ENCODE results near the gene UMODL1.

DNA sequence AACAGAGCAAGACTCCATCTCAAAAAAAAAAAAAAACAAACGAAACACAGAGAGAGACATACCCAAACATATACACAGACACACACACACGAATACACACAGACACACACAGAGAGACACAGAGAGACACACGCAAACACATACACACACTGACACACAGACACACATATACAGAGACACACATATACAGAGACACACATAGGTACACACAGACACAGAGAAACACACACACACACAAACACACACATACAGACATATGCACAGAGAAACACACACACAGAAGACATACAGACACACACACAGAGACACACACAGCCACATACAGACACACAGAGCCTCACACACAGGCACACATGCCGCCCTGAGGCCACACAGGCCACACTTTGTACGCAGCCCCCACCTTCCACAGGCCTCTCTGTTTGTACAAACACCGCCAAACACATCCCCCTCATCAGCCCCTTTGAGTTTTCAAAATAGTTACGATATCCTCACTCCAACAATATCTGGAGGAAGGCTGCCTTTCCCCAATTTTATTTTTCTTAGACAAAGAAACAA lies 90.4 kb downstream of the UMODL1 start:
- TF ChIP-seq POLR2A (IDR thresholded peaks at IDR 0.05) = no peak
- TF ChIP-seq, protein P1, sequence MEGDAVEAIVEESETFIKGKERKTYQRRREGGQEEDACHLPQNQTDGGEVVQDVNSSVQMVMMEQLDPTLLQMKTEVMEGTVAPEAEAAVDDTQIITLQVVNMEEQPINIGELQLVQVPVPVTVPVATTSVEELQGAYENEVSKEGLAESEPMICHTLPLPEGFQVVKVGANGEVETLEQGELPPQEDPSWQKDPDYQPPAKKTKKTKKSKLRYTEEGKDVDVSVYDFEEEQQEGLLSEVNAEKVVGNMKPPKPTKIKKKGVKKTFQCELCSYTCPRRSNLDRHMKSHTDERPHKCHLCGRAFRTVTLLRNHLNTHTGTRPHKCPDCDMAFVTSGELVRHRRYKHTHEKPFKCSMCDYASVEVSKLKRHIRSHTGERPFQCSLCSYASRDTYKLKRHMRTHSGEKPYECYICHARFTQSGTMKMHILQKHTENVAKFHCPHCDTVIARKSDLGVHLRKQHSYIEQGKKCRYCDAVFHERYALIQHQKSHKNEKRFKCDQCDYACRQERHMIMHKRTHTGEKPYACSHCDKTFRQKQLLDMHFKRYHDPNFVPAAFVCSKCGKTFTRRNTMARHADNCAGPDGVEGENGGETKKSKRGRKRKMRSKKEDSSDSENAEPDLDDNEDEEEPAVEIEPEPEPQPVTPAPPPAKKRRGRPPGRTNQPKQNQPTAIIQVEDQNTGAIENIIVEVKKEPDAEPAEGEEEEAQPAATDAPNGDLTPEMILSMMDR (IDR thresholded peaks at IDR 0.05) = no peak

All from testis (tissue), 2 donors.